ENCODE measurements around the gene GGCT.
A peak's percentile ranks its signal among the peaks of the same experiment; 100 is the strongest.

Gene GGCT

GRCh38 chr7:30459591-30460245, 44.9 kb downstream of the GGCT start:
- no peak for DNase-seq

DNA sequence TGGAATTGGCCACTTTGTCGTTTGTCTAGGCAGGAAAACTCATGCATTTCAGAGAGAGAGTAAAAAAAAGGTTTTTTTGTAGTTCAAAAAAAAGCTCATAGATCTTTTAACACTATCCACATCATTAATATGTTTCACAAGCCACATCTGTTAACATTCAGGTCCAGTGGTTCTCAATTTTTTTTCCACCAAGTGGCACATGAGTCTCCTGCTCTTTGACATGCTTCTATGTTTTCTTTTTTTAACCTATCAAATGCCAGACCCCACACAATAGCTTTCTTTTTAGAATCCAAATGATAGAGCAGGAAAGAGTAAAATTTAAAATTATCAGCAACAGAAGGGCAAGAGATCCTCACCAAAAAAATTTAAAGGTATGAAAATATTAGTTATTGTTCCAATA, 46.3 kb downstream of the GGCT start:
- no peak for DNase-seq

- DNase-seq = no peak
Measured at GRCh38 chr7:30453921-30454320, 50.7 kb downstream of the GGCT start.

- DNase-seq = no peak
Measured at GRCh38 chr7:30453016-30453415, 51.6 kb downstream of the GGCT start.

GRCh38 chr7:30452280-30452930, 52.2 kb downstream of the GGCT start:
- DNase-seq = no peak

- no peak for DNase-seq
Measured at GRCh38 chr7:30451539-30452279, 52.9 kb downstream of the GGCT start.

GRCh38 chr7:30450983-30451497, 53.6 kb downstream of the GGCT start:
- DNase-seq = peak; percentile 8

- no peak for DNase-seq
Measured at GRCh38 chr7:30450240-30450982, 54.2 kb downstream of the GGCT start.

GRCh38 chr7:30448461-30449189, 56.0 kb downstream of the GGCT start:
- DNase-seq = no peak

GRCh38 chr7:30447466-30447865, 57.2 kb downstream of the GGCT start:
- DNase-seq = no peak

Data from activated gamma-delta T cell (primary cell).